GM12878 (cell line): ENCODE measurements around the gene GNB3. TPM values are rescaled to one million over a fixed set of nuclear protein-coding genes. Genes with fewer than 3 reads are reported as not detected.
"Not testable (repeated sequence)": the region's sequence is repeated elsewhere in the genome, so short reads cannot be mapped to it uniquely, and the experiment has no call there.

Experiments used
- ATAC-seq: fragments of 200-7000 bp; cut with Tn5 transposase; 3 replicates; pipeline ENCODE4 v1.9.1; 2020; ENCODE audit warnings: mild to moderate bottlenecking, moderate library complexity
- BruUV-seq: library from RNA; stranded (reverse); fragments of 400-500 nt; replicated peaks from 2 replicates; lab custom pipeline; 2021; lab: Mats Ljungman, UMichigan
- CTCF ChIA-PET: fragments of 300-600 bp; sonication (Branson Sonifier 250); formaldehyde crosslinking; extraction: SDS; loops from one replicate; lab custom pipeline; 2021; ENCODE audit warnings: inconsistent platforms; lab: Yijun Ruan, JAX
- POLR2A ChIA-PET: fragments of 350-600 bp; formaldehyde crosslinking; extraction: SDS; loops from one replicate; lab custom pipeline; 2021; ENCODE audit warnings: inconsistent platforms; lab: Charles Lee
- RAD21 ChIA-PET: fragments of 300-600 bp; sonication (Branson Sonifier 250); formaldehyde crosslinking; loops from one replicate; lab custom pipeline; 2023; ENCODE audit warnings: antibody characterized with exemption; ENCODE audit not compliant: unreplicated experiment; lab: Charles Lee
- SMC1A ChIA-PET: fragments of 300-600 bp; sonication (Branson Sonifier 250); formaldehyde crosslinking; loops from one replicate; lab custom pipeline; 2023; ENCODE audit not compliant: unreplicated experiment, uncharacterized antibody; lab: Charles Lee
- DNase-seq: peaks from one replicate; pipeline ENCODE4 v3.0.0-alpha.2; 2011; ENCODE audit warnings: low read depth, low spot score
- FAIRE-seq: peaks from 3 replicates; lab custom pipeline; 2011; peaks lifted over from hg19 to GRCh38; lab: Jason Lieb, UNC
- H2AFZ ChIP-seq: 2 replicates; pipeline ENCODE4 v1.6.0; 2011; ENCODE audit warnings: low read depth, low read length, control low read depth; ENCODE audit not compliant: control insufficient read depth
- H3K27ac ChIP-seq: 2 replicates; pipeline ENCODE4 v1.5.1; 2011; ENCODE audit warnings: control low read depth; ENCODE audit not compliant: control insufficient read depth, insufficient read depth
- H3K27me3 ChIP-seq, 2 experiments: replicated peaks in 1 of 2; 2 replicates each; pipeline versions ENCODE4 v1.6.0 to v1.6.1; 2011; ENCODE audit warnings: low read length in 1 of 2; ENCODE audit not compliant: control insufficient read depth in 2 of 2, insufficient read depth in 2 of 2
- H3K36me3 ChIP-seq, 2 experiments: 2 replicates each; pipeline ENCODE4 v1.5.1; 2011; ENCODE audit warnings: low read length in 1 of 2; ENCODE audit not compliant: control insufficient read depth in 2 of 2, insufficient read depth in 2 of 2
- H3K4me1 ChIP-seq: 2 replicates; pipeline ENCODE4 v1.6.1; 2011; ENCODE audit warnings: mild to moderate bottlenecking, low read length, moderate library complexity, mixed read lengths; ENCODE audit not compliant: control insufficient read depth, insufficient read depth
- H3K4me2 ChIP-seq: 2 replicates; pipeline ENCODE4 v1.6.0; 2011; ENCODE audit warnings: control low read depth; ENCODE audit not compliant: control insufficient read depth, insufficient read depth
- H3K4me3 ChIP-seq: fragments of 200-600 bp; sonication (generic); 2 replicates; pipeline ENCODE4 v1.5.1; 2016
- H3K79me2 ChIP-seq: 2 replicates; pipeline ENCODE4 v1.6.0; 2011; ENCODE audit warnings: low read length; ENCODE audit not compliant: control insufficient read depth, insufficient read depth
- H3K9ac ChIP-seq: 2 replicates; pipeline ENCODE4 v1.8.0; 2011; ENCODE audit warnings: low read length, control low read depth, mixed read lengths; ENCODE audit not compliant: control insufficient read depth, insufficient read depth
- H3K9me3 ChIP-seq: replicated peaks from 3 replicates; pipeline ENCODE4 v1.5.1; 2011; ENCODE audit warnings: mild to moderate bottlenecking, low read length; ENCODE audit not compliant: control insufficient read depth, insufficient read depth
- H4K20me1 ChIP-seq: 2 replicates; pipeline ENCODE4 v1.6.0; 2011; ENCODE audit not compliant: control insufficient read depth, insufficient read depth
- WGBS: methylation state at CpG from one replicate; pipeline ENCODE4 v1.1.6; 2016; ENCODE audit warnings: low lambda C conversion rate; ENCODE audit not compliant: insufficient replicate concordance, insufficient coverage; ENCODE audit errors: missing lambda C conversion rate; 5-methylcytosine and 5-hydroxymethylcytosine counted together
- in situ Hi-C: fragments of 300-500 bp; cut with MboI; formaldehyde crosslinking; loops from 9 replicates; pipeline ENCODE4 v1.14.3; 2018; ENCODE audit warnings: mixed read lengths
- intact Hi-C: fragments of 100-400 bp; cut with micrococcal nuclease; formaldehyde crosslinking; loops from one replicate; pipeline ENCODE4 v1.14.2; 2022; ENCODE audit not compliant: unreplicated experiment
- polyA plus RNA-seq, 11 experiments: library from polyadenylated mRNA; depleted of rRNA in 4 of 11; unstranded in 6 of 11; stranded (reverse) in 5 of 11; fragments of >200 nt; fragmentation: Nextera tagmentation in 4 of 11; fragmentation: Illumina TruSeq in 1 of 11; extraction: Ambion mirVana in 4 of 11; extraction: Trizol in 1 of 11; gene quantifications; 1 replicate in 1 of 11; 2 replicates in 10 of 11; pipeline versions ENCODE4 v1.2.1 to v1.2.3, GENCODE V29; 2011 to 2016; ENCODE audit warnings: inconsistent platforms in 2 of 11, missing spikeins in 2 of 11, low read depth in 1 of 11
- total RNA-seq, 4 experiments: library from RNA; depleted of rRNA in 3 of 4; stranded (reverse); fragments of >200 nt in 3 of 4; fragmentation: Illumina TruSeq in 1 of 4; extraction: Trizol in 1 of 4; gene quantifications; 2 replicates each; pipeline versions ENCODE4 v1.2.1 to v1.2.3, GENCODE V29; 2013 to 2021
- TF ChIP-seq, protein P1 (sequence below): fragments of 450-650 bp; IDR thresholded peaks from 2 replicates; pipeline ENCODE4 v1.6.1; 2014; ENCODE audit warnings: mild to moderate bottlenecking

Gene GNB3
- total and polyA plus RNA-seq, 10 of the 15 experiments (the other 5 are each of a cell fraction or from before 2014, with no cell fraction given), result 0.05 to 1.1 (median 0.36) TPM

DNA sequence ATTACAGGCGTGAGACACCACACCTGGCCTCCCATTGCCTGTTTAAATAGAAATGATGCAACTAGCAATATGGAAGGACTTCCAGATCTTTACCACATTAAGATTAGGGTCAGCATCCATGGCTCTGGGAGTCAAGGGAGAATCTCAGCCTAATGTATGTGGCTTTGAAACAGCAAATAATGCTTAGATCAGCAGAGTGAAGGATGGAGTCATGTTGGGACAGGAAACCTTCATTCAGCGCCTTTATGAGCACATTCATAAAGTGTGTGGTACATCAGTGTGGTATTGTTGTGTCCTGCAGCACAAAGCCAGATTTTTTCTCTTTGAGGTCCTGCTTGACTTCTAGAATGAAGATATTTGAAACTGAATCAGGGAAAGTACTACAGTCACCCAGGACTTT, 47.6 kb downstream of the GNB3 start (continued):
- TF ChIP-seq, protein P1, sequence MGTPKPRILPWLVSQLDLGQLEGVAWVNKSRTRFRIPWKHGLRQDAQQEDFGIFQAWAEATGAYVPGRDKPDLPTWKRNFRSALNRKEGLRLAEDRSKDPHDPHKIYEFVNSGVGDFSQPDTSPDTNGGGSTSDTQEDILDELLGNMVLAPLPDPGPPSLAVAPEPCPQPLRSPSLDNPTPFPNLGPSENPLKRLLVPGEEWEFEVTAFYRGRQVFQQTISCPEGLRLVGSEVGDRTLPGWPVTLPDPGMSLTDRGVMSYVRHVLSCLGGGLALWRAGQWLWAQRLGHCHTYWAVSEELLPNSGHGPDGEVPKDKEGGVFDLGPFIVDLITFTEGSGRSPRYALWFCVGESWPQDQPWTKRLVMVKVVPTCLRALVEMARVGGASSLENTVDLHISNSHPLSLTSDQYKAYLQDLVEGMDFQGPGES, result no peak

DNA sequence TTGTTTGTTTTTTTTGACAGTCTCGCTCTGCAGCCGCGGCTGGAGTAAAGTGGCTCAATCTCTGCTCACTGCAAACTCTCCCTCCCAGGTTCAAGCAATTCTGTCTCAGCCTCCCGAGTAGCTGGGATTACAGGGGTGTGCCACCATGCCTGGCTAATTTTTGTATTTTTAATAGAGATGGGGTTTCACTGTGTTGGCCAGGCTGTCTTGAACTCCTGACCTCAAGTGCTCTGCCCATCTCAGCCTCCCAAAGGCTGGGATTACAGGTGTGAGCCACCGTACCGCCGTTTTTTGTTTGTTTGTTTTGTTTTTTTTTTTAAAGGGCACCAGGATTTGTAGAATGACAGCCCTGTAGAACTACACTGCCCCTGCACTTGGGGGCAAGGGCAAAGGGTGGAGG, 48.1 kb downstream of the GNB3 start:
- H3K79me2 ChIP-seq, SMC1A ChIA-PET, H3K9me3 ChIP-seq, H3K27ac ChIP-seq, H3K36me3 ChIP-seq, POLR2A ChIA-PET, RAD21 ChIA-PET, intact Hi-C loops, H3K4me3 ChIP-seq, H3K27me3 ChIP-seq, H2AFZ ChIP-seq, FAIRE-seq, H4K20me1 ChIP-seq, in situ Hi-C loops, BruUV-seq, DNase-seq, H3K4me2 ChIP-seq, H3K9ac ChIP-seq, ATAC-seq: not testable (repeated sequence)
- 95% methylated on average over 7 of the region's 7 CpGs for WGBS
- H3K4me1 ChIP-seq, result peaks cover 12% of the 10 kb centered on the region
- CTCF ChIA-PET, result interaction anchor here (6.1 kb wide), 1 partner anchor 18 kb away, joined by 121 read pairs; the partner anchor contains the start of genes SPSB2 and TPI1

DNA sequence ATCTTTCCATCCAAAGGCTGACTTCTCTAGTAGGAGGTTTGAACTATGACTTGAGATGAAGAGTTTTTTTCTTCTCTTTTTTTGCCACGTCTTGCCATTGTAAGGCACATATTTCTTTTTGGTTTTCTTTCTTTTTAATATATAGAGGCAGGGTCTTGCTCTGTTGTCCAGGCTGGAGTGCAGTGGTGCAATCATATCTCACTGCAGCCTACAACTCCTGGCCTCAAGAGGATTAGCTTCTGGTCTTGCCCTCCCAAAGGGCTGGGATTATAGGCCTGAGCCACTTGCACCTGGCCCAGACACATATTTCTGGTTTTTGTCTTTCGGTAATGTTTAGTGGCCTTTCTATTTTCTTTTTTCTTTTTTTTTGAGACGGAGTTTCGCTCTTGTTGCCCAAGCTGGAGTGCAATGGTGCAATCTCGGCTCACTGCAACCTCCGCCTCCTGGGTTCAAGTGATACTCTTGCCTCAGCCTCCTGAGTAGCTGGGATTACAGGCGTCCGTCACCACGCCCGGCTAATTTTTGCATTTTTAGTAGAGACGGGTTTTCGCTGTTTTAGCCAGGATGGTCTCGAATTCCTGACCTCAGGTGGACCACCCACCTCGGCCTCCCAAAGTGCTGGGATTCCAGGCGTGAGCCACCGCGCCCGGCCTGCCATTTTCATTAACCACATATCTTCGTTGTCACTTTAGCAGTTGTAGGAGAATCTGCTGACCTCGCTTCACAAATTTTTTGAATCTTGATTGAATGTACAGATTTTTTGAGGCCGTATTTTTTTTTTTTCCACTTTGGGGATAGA, 49.2 kb downstream of the GNB3 start:
- Histone ChIP-seq H3K4me1 (peaks cover 12% of the 10 kb centered on the region), H3K27ac (peak overlapping the region; percentile 88), H3K4me3 (peak overlapping the region; percentile 56; the same call in 1 of the 2 replicates), H3K9ac (peak overlapping the region; percentile 67), H3K4me2 (peak overlapping the region; percentile 82)
- WGBS, result 95% methylated on average over 21 of the region's 21 CpGs
- intact Hi-C loops, RAD21 ChIA-PET, ATAC-seq, H3K27me3 ChIP-seq, BruUV-seq, H3K36me3 ChIP-seq, H3K79me2 ChIP-seq, SMC1A ChIA-PET, DNase-seq, H2AFZ ChIP-seq, in situ Hi-C loops, POLR2A ChIA-PET, H3K9me3 ChIP-seq, FAIRE-seq, H4K20me1 ChIP-seq: not testable (repeated sequence)
- CTCF ChIA-PET, result interaction anchor here (0.8 to 6.1 kb wide), 2 partner anchors 19 to 39 kb away, joined by 3 to 121 read pairs; partner anchors contain the start of genes CDCA3, SPSB2 and TPI1
